GM19023 (cell line): ENCODE measurements around the gene IDH3A.

Experiments
- ATAC-seq: cut with Tn5 transposase; IDR thresholded peaks from one replicate; pipeline ENCODE4 v1.9.1; 2021; ENCODE audit warnings: mild to moderate bottlenecking, moderate library complexity; ENCODE audit not compliant: unreplicated experiment

The IDH3A gene

GRCh38 chr15:78149068-78149804 is at the start of gene IDH3A:
Gene IDH3A (plus strand): TSS chr15:78149362. CDS start chr15:78149404, 42 bp downstream.
- ATAC-seq = peak; percentile 80

GRCh38 chr15:78100886-78101285 is 48.3 kb upstream of the IDH3A start:
- no peak for ATAC-seq

- ATAC-seq = no peak
Measured at GRCh38 chr15:78101423-78102105, 47.6 kb upstream of the IDH3A start.

GRCh38 chr15:78102211-78102610 is 47.0 kb upstream of the IDH3A start:
- ATAC-seq = no peak

- ATAC-seq = no peak
Measured at GRCh38 chr15:78102741-78103140, 46.4 kb upstream of the IDH3A start.

- ATAC-seq = peak; percentile 69
Measured at GRCh38 chr15:78103406-78104118, 45.6 kb upstream of the IDH3A start.

- no peak for ATAC-seq
Measured at GRCh38 chr15:78104119-78104479, 45.1 kb upstream of the IDH3A start.

GRCh38 chr15:78104566-78105475 is 44.3 kb upstream of the IDH3A start:
- ATAC-seq = no peak

- ATAC-seq = no peak
Measured at GRCh38 chr15:78105476-78106241, 43.5 kb upstream of the IDH3A start.

- no peak for ATAC-seq
Measured at GRCh38 chr15:78107471-78107870, 41.7 kb upstream of the IDH3A start.

- ATAC-seq = no peak
Measured at GRCh38 chr15:78108300-78109084, 40.7 kb upstream of the IDH3A start.

- ATAC-seq = no peak
Measured at GRCh38 chr15:78109156-78109555, 40.0 kb upstream of the IDH3A start.

GRCh38 chr15:78110096-78110495 is 39.1 kb upstream of the IDH3A start:
- no peak for ATAC-seq

GRCh38 chr15:78110916-78111475 is 38.2 kb upstream of the IDH3A start:
- no peak for ATAC-seq

GRCh38 chr15:78111788-78112187 is 37.4 kb upstream of the IDH3A start:
- ATAC-seq = no peak

GRCh38 chr15:78112551-78112950 is 36.6 kb upstream of the IDH3A start:
- no peak for ATAC-seq

- ATAC-seq = no peak
Measured at GRCh38 chr15:78120523-78120922, 28.6 kb upstream of the IDH3A start.

- no peak for ATAC-seq
Measured at GRCh38 chr15:78125267-78125666, 23.9 kb upstream of the IDH3A start.

GRCh38 chr15:78127882-78128281 is 21.3 kb upstream of the IDH3A start:
- ATAC-seq = no peak
